Neutrophil (primary cell): ENCODE measurements around the gene CDKN2A.
A peak's percentile ranks its signal among the peaks of the same experiment; 100 is the strongest.

Experiments
- H3K27ac ChIP-seq: fragments of 200-600 bp; sonication (generic); 2 replicates; pipeline ENCODE4 v1.5.1; 2016; ENCODE audit warnings: mild to moderate bottlenecking, moderate library complexity
- H3K27me3 ChIP-seq: fragments of 200-600 bp; sonication (generic); 2 replicates; pipeline ENCODE4 v1.6.0; 2016; ENCODE audit warnings: mild to moderate bottlenecking
- H3K36me3 ChIP-seq: fragments of 200-600 bp; sonication (generic); 2 replicates; pipeline ENCODE4 v1.5.1; 2017
- H3K4me1 ChIP-seq, 2 experiments: fragments of 200-600 bp in 1 of 2; sonication (generic) in 1 of 2; 1 replicate in 1 of 2; 2 replicates in 1 of 2; pipeline versions ENCODE4 v1.5.1 to v1.6.1; 2013 to 2016; ENCODE audit warnings: low read depth in 1 of 2, low read length in 1 of 2, mild to moderate bottlenecking in 1 of 2, moderate library complexity in 1 of 2; ENCODE audit not compliant: control insufficient read depth in 1 of 2, insufficient read depth in 1 of 2
- H3K4me3 ChIP-seq, 2 experiments: fragments of 200-600 bp in 1 of 2; sonication (generic) in 1 of 2; 1 replicate in 1 of 2; 2 replicates in 1 of 2; pipeline ENCODE4 v1.5.1; 2013 to 2016; ENCODE audit warnings: low read depth in 1 of 2, low read length in 1 of 2, mild to moderate bottlenecking in 1 of 2, moderate library complexity in 1 of 2
- H3K9me3 ChIP-seq: fragments of 200-600 bp; sonication (generic); 2 replicates; pipeline ENCODE4 v1.5.1; 2016
- CTCF ChIP-seq: fragments of 200-600 bp; sonication (generic); IDR thresholded peaks from 2 replicates; pipeline ENCODE4 v1.5.1; 2016; ENCODE audit warnings: antibody characterized with exemption

CDKN2A gene

GRCh38 chr9:21976334-21976875 is 17.8 kb downstream of the CDKN2A start:
- H3K4me1 ChIP-seq: peaks cover 6 to 14% of the 10 kb centered on the region in 2 experiments
- H3K27me3 ChIP-seq: peaks cover 97% of the 10 kb centered on the region
- no peak overlapping the region for H3K4me3 ChIP-seq
- H3K36me3 ChIP-seq: no peaks in the 10 kb centered on the region
- H3K27ac ChIP-seq: no peak overlapping the region
- H3K9me3 ChIP-seq: no peaks in the 10 kb centered on the region
- TF ChIP-seq CTCF: no peak

- Histone ChIP-seq H3K9me3 (no peaks in the 10 kb centered on the region), H3K27ac (no peak overlapping the region), H3K4me3 (peak overlapping the region in 1 of 2 experiments; percentile 26), H3K27me3 (peaks cover 100% of the 10 kb centered on the region), H3K4me1 (peaks cover 6 to 14% of the 10 kb centered on the region in 2 experiments), H3K36me3 (no peaks in the 10 kb centered on the region)
- TF ChIP-seq CTCF: no peak
These were observed 19.3 kb downstream of the CDKN2A start for GRCh38 chr9:21974722-21975409.

- H3K9me3 ChIP-seq: no peaks in the 10 kb centered on the region
- H3K4me1 ChIP-seq: peaks cover 6 to 14% of the 10 kb centered on the region in 2 experiments
- H3K4me3 ChIP-seq: peak overlapping the region in 1 of 2 experiments; percentile 26
- H3K36me3 ChIP-seq: no peaks in the 10 kb centered on the region
- TF ChIP-seq CTCF: no peak
- no peak overlapping the region for H3K27ac ChIP-seq
- H3K27me3 ChIP-seq: peaks cover 100% of the 10 kb centered on the region
These were observed 19.9 kb downstream of the CDKN2A start for GRCh38 chr9:21974343-21974721.

- no peaks in the 10 kb centered on the region for H3K36me3 ChIP-seq
- H3K4me3 ChIP-seq: no peak overlapping the region
- no peak for TF ChIP-seq CTCF
- H3K9me3 ChIP-seq: no peaks in the 10 kb centered on the region
- no peak overlapping the region for H3K27ac ChIP-seq
- H3K4me1 ChIP-seq: peaks cover 6 to 14% of the 10 kb centered on the region in 2 experiments
- peaks cover 100% of the 10 kb centered on the region for H3K27me3 ChIP-seq
These were observed 21.8 kb downstream of the CDKN2A start for GRCh38 chr9:21972361-21972760.

GRCh38 chr9:21970800-21971640 is 23.2 kb downstream of the CDKN2A start:
- Histone ChIP-seq H3K9me3 (no peaks in the 10 kb centered on the region), H3K27me3 (peaks cover 100% of the 10 kb centered on the region), H3K36me3 (no peaks in the 10 kb centered on the region), H3K4me1 (peaks cover 6 to 14% of the 10 kb centered on the region in 2 experiments), H3K4me3 (no peak overlapping the region), H3K27ac (no peak overlapping the region)
- TF ChIP-seq CTCF: no peak
